IPS-NIHi11 (cell line): ENCODE measurements around the gene ACSF3.

Source experiments
- DNase-seq: peaks from one replicate; pipeline ENCODE4 v3.0.0; 2012; ENCODE audit warnings: mixed read lengths, low spot score

The ACSF3 gene

GRCh38 chr16:89190150-89190958, 96.7 kb downstream of the ACSF3 start:
- no peak for DNase-seq

- no peak for DNase-seq
These were observed 97.6 kb downstream of the ACSF3 start for GRCh38 chr16:89191033-89191900.

GRCh38 chr16:89191901-89192185, 98.2 kb downstream of the ACSF3 start:
- DNase-seq = no peak

- peak; percentile 83 for DNase-seq
These were observed 98.7 kb downstream of the ACSF3 start for GRCh38 chr16:89192186-89192955.

- peak; percentile 90 for DNase-seq
These were observed 99.4 kb downstream of the ACSF3 start for GRCh38 chr16:89192956-89193575.

GRCh38 chr16:89193576-89194293, 100.1 kb downstream of the ACSF3 start:
- no peak for DNase-seq

- DNase-seq = no peak
These were observed 101.0 kb downstream of the ACSF3 start for GRCh38 chr16:89194340-89195311.

GRCh38 chr16:89195521-89196171, 102.0 kb downstream of the ACSF3 start:
- peak; percentile 4 for DNase-seq

- DNase-seq = no peak
These were observed 103.5 kb downstream of the ACSF3 start for GRCh38 chr16:89197033-89197632.

GRCh38 chr16:89197633-89198416, 104.2 kb downstream of the ACSF3 start:
- no peak for DNase-seq

- peak; percentile 2 for DNase-seq
These were observed 105.0 kb downstream of the ACSF3 start for GRCh38 chr16:89198417-89199240.

- no peak for DNase-seq
These were observed 105.8 kb downstream of the ACSF3 start for GRCh38 chr16:89199241-89200123.

GRCh38 chr16:89200124-89200849, 106.6 kb downstream of the ACSF3 start, which contains the start of gene SLC22A31:
Gene SLC22A31 (minus strand): TSS chr16:89200537. CDS start chr16:89200501, 36 bp downstream.
- DNase-seq = peak; percentile 41

GRCh38 chr16:89200850-89201411, 107.3 kb downstream of the ACSF3 start:
- peak; percentile 38 for DNase-seq
